ENCODE results near the gene SHE.

SHE gene

DNA sequence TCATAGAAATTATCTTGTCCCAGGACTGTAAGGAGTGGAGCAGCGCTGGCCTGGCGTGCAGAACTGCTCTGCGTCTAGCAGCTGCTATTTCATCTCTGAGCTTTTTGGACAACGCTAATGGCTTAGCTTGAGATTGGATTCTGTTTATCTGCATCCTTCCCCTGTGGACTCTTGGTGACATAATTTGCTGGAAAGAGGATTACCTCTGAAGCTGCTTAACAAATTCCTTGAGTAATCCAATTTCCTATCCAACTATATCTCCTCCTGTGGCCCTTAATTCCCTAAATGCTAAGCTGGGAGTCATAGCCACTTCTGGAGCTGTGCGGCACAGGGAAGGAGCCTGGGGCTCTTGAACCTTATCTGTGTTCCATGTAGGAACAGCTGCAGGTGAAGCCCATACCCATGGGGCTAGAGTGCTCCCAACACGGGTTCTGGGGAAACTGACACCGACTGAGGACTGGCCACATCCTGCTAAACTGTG lies 53.8 kb downstream of the SHE start:
- TF ChIP-seq, protein P1, sequence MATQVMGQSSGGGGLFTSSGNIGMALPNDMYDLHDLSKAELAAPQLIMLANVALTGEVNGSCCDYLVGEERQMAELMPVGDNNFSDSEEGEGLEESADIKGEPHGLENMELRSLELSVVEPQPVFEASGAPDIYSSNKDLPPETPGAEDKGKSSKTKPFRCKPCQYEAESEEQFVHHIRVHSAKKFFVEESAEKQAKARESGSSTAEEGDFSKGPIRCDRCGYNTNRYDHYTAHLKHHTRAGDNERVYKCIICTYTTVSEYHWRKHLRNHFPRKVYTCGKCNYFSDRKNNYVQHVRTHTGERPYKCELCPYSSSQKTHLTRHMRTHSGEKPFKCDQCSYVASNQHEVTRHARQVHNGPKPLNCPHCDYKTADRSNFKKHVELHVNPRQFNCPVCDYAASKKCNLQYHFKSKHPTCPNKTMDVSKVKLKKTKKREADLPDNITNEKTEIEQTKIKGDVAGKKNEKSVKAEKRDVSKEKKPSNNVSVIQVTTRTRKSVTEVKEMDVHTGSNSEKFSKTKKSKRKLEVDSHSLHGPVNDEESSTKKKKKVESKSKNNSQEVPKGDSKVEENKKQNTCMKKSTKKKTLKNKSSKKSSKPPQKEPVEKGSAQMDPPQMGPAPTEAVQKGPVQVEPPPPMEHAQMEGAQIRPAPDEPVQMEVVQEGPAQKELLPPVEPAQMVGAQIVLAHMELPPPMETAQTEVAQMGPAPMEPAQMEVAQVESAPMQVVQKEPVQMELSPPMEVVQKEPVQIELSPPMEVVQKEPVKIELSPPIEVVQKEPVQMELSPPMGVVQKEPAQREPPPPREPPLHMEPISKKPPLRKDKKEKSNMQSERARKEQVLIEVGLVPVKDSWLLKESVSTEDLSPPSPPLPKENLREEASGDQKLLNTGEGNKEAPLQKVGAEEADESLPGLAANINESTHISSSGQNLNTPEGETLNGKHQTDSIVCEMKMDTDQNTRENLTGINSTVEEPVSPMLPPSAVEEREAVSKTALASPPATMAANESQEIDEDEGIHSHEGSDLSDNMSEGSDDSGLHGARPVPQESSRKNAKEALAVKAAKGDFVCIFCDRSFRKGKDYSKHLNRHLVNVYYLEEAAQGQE (IDR thresholded peaks at IDR 0.05; ENCODE audit: insufficient read depth in 1 of 2, low read depth in 2 of 2, low read length in 2 of 2) = no peak
- no peak for TF ChIP-seq POLR2AphosphoS5 (IDR thresholded peaks at IDR 0.05; ENCODE audit: low read depth, low read length)
- no peak for TF ChIP-seq SIN3A (IDR thresholded peaks at IDR 0.05; ENCODE audit: borderline replicate concordance, insufficient read depth, low read length)
- TF ChIP-seq FOXP2 (optimal IDR thresholded peaks at IDR 0.05; ENCODE audit: borderline replicate concordance, extremely low read depth, extremely low read length, insufficient read depth) = no peak
- TF ChIP-seq TAF1 (IDR thresholded peaks at IDR 0.05; ENCODE audit: borderline replicate concordance, insufficient read depth, low read length) = no peak

DNA sequence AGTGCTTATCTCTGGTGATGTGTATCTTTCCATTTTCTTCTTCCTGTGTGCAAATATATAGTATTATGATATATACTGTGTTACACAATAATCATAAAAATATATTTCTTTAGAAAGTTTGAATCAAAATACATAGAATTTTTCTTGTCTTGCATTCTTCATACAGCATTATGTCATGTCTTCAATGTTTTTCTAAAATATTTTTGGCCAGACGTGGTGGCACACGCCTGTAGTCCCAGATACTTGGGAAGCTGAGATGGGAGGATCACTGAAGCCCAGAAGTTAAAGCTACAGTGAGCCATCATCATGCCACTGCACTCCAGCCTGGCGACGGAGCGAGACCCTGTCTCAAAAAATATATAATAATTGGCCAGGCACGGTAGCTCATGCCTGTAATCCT lies 55.4 kb downstream of the SHE start:
- no peak for TF ChIP-seq FOXP2 (optimal IDR thresholded peaks at IDR 0.05; ENCODE audit: borderline replicate concordance, extremely low read depth, extremely low read length, insufficient read depth)
- TF ChIP-seq, protein P1 (IDR thresholded peaks at IDR 0.05; ENCODE audit: insufficient read depth in 1 of 2, low read depth in 2 of 2, low read length in 2 of 2) = no peak
- TF ChIP-seq SIN3A (IDR thresholded peaks at IDR 0.05; ENCODE audit: borderline replicate concordance, insufficient read depth, low read length) = no peak
- TF ChIP-seq TAF1 (IDR thresholded peaks at IDR 0.05; ENCODE audit: borderline replicate concordance, insufficient read depth, low read length) = no peak
- no peak for TF ChIP-seq POLR2AphosphoS5 (IDR thresholded peaks at IDR 0.05; ENCODE audit: low read depth, low read length)

DNA sequence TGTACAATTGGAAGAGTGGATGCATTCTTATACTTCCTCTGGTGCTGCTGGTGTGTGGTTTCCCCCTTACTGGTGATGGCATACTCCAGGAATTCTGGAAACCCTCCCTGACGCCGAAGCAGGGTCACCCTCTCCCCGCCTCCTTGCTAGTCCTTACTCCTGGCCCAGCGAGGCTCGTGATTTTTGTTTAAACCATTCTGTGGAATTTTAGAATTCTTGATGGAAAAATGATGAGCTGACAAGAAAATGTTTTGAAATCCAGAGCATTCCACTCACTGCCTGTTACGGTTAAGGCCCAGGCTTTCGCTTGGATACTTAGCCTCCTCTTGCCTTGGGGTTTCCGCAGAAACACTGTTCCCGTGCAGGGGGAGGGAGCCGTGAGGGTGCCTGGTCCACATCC lies 55.9 kb downstream of the SHE start:
- no peak for TF ChIP-seq TAF1 (IDR thresholded peaks at IDR 0.05; ENCODE audit: borderline replicate concordance, insufficient read depth, low read length)
- no peak for TF ChIP-seq POLR2AphosphoS5 (IDR thresholded peaks at IDR 0.05; ENCODE audit: low read depth, low read length)
- TF ChIP-seq, protein P1 (IDR thresholded peaks at IDR 0.05; ENCODE audit: insufficient read depth in 1 of 2, low read depth in 2 of 2, low read length in 2 of 2) = no peak
- no peak for TF ChIP-seq SIN3A (IDR thresholded peaks at IDR 0.05; ENCODE audit: borderline replicate concordance, insufficient read depth, low read length)
- no peak for TF ChIP-seq FOXP2 (optimal IDR thresholded peaks at IDR 0.05; ENCODE audit: borderline replicate concordance, extremely low read depth, extremely low read length, insufficient read depth)

DNA sequence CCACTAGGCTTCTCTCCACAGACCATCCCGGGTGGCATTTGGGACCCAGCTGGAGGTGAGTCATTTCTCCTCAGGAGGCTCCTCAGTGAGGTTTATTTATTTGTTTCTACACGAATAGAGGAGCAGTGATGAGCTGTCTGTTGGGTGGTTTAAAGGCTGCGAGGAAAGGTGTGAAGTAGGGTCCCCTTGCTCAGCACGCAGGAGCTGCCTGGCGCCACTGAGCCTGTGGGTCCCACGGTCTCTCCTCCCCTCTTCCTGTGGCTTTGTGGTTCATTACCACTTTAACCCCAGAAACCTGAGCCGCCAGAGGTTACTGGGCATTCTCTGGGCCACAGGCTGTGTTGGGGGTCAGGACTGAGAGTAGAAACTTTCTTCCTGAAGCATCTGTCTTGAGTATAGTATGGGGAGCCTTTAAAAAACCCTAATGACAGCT lies 57.2 kb downstream of the SHE start:
- TF ChIP-seq TAF1 (IDR thresholded peaks at IDR 0.05; ENCODE audit: borderline replicate concordance, insufficient read depth, low read length) (no peak), POLR2AphosphoS5 (IDR thresholded peaks at IDR 0.05; ENCODE audit: low read depth, low read length) (no peak), FOXP2 (optimal IDR thresholded peaks at IDR 0.05; ENCODE audit: borderline replicate concordance, extremely low read depth, extremely low read length, insufficient read depth) (no peak), SIN3A (IDR thresholded peaks at IDR 0.05; ENCODE audit: borderline replicate concordance, insufficient read depth, low read length) (no peak)
- TF ChIP-seq, protein P1 (IDR thresholded peaks at IDR 0.05; ENCODE audit: insufficient read depth in 1 of 2, low read depth in 2 of 2, low read length in 2 of 2) = no peak
